WI38 (cell line): ENCODE data around the gene PRDM16.

Experiments
- H3K4me3 ChIP-seq: 2 replicates; pipeline ENCODE4 v1.5.1; 2011; ENCODE audit warnings: low read depth, mild to moderate bottlenecking, control low read depth, low read length
- TF ChIP-seq, protein P1 (sequence below): IDR thresholded peaks from 2 replicates; pipeline ENCODE4 v1.5.1; 2012; ENCODE audit warnings: low read depth, mild to moderate bottlenecking, control low read depth, low read length

Gene PRDM16

DNA sequence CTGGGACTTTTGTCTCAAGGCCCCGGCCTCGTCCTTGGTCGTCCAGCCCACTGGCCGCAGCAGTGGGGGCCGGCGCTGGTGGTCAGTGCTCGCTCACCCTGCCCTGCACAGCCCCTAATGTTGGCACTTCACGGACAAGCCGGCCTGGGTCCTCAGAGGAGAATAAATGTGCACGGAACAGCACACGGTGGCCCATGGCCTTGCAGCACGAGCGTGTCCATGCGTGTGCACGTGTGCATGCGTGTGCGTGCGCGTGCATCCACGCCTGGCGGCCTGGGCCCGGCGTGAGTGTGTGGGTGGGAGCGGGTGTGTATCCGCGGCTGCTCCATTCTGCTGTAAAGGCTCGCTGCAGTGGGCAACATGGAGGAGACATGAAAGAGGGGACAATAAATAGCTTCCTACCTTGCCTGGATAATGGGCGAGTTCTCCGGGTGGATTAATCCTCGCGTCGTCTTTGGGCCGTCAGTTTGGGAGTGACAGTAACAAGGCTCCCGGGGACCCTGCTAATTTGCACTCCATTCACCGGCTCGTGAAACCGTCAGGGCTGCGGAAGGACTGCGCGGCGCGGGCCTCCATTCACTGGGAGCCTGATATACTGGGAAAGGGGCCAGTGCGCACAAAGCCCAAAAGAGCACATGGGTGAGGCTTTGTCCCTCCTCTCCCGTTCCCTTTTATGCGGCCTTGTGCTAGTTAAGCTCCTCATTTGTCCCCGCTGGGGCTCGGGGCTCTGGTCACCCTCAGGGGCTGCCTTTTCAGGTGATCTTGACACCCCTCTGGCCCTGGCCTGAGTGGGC lies 142.8 kb downstream of the PRDM16 start:
- no peak overlapping the region for H3K4me3 ChIP-seq
- TF ChIP-seq, protein P1, sequence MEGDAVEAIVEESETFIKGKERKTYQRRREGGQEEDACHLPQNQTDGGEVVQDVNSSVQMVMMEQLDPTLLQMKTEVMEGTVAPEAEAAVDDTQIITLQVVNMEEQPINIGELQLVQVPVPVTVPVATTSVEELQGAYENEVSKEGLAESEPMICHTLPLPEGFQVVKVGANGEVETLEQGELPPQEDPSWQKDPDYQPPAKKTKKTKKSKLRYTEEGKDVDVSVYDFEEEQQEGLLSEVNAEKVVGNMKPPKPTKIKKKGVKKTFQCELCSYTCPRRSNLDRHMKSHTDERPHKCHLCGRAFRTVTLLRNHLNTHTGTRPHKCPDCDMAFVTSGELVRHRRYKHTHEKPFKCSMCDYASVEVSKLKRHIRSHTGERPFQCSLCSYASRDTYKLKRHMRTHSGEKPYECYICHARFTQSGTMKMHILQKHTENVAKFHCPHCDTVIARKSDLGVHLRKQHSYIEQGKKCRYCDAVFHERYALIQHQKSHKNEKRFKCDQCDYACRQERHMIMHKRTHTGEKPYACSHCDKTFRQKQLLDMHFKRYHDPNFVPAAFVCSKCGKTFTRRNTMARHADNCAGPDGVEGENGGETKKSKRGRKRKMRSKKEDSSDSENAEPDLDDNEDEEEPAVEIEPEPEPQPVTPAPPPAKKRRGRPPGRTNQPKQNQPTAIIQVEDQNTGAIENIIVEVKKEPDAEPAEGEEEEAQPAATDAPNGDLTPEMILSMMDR: no peak

DNA sequence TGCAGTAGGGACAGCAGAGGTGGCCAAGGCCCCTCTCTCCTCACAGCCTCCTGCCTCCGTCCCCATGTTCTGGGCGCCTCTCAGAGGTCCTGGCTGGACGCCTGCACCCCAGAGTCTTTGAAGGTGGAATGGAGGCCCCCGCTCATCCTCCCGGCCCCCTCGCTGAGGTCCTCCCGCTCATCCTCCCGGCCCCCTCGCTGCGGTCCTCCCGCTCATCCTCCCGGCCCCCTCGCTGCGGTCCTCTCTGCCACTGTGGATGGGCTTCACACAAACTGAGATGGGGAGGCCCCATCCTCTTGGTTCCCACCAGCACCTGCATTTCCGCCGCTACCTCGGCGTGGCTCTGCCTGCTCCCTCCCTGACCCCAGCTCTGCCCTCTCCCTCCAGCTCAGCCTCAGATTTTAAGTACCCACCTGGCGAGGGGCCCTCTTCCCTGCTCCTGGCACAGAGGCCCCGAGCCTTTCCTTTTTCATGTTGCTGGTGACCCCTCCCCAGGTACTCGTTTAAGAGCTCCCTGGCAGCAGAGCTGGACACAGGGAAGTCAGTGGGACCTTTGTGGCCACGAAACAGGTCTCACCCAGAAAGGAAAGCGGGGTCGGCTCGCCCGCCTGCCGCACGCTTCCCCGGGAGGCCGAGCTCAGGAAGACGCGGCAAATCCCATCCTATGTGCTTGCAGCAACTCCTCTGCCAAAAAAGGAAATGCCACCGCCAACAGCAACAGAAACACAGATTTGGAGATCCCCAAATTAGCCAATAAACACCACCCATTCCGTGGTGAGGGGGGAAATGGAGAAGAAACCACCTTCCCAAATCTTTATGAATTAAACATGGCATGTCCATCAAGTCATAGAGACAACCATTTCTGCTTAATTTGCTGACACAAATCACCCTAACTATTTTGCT lies 143.7 kb downstream of the PRDM16 start:
- H3K4me3 ChIP-seq: no peak overlapping the region

DNA sequence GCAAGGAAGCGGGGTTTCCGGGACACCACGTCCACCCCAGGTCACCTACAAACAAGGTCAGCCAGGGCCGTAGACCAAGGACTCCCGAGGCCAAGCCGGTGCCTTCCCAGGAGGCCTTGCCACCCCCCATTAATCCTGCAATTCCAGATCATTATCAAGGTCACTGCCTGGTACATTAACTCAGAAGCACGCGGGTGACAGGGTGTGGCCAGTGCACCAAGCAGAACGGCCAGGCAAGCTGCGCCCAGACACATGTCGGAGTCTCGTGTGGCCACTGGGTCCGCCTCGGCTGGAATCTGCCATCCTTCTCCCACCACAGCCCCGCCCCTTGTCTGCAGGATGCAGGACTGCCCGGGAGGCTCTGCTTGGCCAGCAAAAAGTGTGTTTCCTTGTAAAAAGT lies 144.7 kb downstream of the PRDM16 start:
- TF ChIP-seq, protein P1: no peak

More for the DNA sequence above, 143.7 kb downstream of the PRDM16 start:
- TF ChIP-seq, protein P1: no peak

DNA sequence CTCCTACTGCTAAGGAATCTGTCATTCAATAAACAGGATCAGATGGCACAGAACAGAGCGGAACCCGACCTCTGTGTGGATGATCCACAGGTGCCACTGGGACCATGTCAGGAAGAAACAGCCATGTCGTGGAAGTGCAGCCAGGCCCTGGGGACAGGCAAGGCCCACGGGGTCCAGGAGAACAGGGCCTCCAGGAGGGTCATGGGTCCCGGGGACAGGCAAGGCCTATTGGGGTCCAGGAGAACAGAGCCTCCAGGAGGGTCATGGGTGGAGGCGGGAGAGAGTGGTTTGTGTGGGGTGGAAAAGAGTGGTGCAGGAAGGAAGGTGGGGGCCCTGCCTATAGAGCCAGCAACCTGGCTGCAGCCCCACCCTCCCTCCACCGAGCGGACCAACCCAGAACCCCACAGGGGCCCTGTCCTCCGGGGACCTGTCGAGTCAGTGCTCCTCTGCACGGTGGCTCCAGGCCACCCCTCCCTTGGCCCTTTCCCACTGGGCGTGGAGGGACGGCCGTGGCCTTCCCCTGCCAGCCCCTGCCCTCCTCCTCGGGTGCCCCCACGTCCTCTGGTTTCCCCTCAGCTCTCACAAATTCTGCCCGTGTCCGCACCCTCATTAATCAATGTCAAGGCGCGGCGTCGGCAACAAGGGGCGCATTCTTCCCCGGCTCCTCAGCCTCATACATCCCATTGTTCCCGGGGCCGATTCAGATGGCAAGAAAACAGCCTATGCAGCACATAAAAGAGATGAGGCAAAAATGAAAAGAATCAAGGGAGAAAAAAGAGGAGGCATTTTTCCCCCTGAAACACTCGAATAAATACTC lies 146.4 kb downstream of the PRDM16 start:
- TF ChIP-seq, protein P1: no peak
- no peak overlapping the region for H3K4me3 ChIP-seq

More for the DNA sequence above, 144.7 kb downstream of the PRDM16 start:
- no peak overlapping the region for H3K4me3 ChIP-seq

DNA sequence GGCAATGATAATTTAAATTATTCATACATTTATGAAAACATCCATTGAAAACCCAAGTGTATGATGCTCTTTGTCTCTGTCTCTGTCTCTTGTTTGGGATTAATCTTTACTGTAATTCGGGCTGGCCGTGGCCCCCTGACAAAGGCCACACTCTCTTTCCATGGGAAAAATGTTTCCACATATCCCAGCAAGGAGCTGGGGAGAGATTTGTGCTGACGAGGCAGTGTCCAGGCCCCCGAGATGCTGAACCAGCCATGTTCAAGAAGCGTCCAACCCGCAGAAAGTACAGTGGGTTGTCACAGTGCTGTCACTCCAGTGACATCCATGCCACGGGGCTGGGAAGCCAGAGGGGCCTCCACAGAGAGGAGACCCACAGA lies 147.0 kb downstream of the PRDM16 start:
- H3K4me3 ChIP-seq: no peak overlapping the region
- TF ChIP-seq, protein P1: no peak

DNA sequence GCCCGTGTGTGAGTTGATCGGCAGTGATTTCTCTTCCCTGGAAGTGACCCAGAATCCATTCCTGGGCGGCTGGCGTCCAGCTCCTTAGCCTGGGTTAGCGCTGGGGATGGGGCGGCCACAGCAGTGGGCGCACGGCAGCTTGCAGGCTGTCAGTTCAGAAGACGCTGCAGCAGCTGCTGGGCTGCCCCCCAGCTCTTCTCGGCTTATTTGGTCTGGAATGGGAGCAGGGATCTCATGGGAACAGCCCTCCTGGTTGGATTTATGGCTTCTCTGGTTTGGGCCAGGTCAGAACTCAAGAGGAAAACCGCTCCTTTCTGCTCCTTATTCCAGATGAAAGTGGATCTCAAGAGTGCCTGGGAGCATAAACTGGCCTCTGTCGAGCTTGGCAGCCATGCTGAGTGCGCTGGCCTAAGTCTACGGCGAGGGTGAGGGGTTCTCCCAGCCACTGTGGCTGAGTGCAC lies 148.2 kb downstream of the PRDM16 start:
- H3K4me3 ChIP-seq: no peak overlapping the region
- TF ChIP-seq, protein P1: no peak
